NCI-H345 treated with DMSO at 0.1 percent for 48 hours (cell line): ENCODE results near the gene GPSM1.

Source experiments
- DNase-seq: peaks from one replicate; lab custom pipeline; 2025; ENCODE audit not compliant: unreplicated experiment; lab: John Stamatoyannopoulos, UW

GPSM1 gene

DNA sequence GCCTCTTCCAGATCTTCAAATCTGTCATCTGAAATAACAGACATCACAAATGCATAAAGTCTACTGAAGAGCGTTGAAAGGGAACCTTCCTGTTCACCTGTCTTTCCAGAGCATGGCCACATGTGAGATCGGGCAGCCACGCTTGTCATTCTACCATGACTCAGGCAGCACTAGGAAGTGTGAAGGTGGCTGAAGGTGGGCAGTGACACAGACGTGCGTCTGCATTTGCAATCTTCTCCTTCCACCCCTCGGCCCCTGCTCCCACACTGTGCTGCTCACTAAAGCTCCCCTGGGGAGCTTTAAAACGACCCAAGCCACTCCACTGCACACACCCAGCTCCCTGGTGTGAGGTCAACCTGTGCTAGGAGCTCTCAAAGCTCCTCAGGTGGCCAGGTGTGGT, 80.6 kb downstream of the GPSM1 start:
- no peak for DNase-seq
